ENCODE results near the gene GLYR1.

GLYR1 gene

DNA sequence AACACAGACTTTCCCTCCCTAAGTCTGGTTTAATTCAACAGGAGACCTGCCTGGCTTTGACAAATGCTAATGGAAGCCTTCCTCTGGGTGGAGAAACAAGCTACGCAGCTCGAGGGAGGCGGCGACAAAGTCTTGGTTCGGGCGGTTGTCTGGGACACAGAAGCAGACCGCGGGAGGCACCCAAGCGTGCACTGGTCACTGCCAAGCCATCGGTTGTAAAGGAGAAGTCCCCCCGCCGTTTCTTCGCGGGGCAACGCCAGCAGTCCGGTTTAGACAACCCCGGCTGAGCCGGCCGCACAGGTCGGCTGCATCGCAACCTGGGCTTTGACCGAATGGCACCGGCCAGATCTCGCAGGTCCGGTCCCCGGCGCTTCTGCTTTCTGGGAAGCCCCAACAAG lies 586 bp downstream of the GLYR1 start:
- DNase-seq = no peak

DNA sequence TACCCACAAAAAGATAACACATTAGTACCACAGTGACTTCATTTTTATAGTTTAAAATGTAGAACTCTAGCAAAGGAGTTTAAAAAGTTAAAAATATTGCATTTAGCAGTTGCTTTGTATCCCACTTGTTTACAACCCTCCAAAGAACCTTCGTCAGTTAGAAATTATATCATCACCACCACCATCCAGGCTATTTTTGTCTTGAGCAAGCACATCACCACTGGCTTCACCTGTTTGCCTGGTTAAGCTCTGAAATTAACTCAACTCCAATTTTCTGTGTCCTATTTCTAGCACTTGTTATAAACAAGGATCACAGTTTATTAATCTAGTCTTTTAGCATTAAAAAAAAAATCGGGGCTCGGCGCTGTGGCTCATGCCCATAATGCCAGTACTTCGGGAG lies 6.1 kb downstream of the GLYR1 start:
- DNase-seq = no peak

- no peak for DNase-seq
These were observed 7.1 kb downstream of the GLYR1 start for GRCh38 chr16:4839942-4840341.

DNA sequence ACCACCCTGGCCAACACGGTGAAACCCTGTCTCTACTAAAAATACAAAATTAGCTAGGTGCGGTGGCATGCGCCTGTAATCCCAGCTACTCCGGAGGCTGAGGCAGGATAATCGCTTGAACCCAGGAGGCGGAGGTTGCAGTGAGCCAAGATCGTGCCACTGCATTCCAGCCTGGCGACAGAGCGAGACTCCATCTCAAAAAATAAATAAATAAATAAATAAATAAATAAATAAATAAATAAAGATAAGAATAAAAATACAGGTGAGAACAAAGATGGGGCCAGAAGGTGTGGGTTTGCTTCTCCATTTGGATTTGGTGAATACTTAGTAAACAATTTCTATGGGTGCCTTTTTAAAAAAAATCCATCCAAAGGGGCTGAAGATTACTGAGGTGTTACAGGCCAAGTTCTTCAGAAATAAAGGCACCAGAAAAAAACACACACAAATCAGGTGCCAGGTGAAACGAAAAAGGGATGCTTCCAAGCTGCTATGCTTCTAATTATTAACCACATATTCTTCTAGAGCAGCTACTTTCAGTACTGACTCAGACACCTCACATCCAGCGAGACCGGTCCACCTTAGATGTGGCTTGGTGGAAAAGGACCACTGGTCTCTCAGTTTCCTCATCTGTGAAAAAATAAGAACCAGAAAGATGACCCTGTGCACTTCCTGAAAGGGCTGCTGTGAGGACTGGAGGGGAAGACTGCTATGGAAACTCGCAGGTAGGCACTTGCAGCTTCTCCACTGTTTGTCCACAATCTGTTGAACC lies 9.2 kb downstream of the GLYR1 start:
- DNase-seq = no peak

DNA sequence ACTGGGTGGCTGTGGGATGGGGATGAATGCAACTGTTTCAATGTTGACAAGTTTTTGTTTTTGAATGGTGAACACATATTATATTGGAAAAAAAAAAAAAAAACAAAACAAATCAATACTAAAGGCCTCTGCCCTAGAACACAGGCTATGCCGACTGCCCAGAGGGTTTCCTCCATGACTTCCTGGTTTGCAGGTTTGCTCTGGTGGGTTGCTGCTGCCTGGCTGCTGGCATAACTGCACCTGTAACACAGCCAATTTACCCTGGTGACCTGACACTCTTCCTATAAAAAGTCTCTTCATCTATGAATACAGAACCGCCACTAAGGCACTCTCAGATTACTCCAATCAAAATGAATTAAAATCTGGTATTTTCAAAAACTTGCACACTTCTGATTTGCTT lies 10.4 kb downstream of the GLYR1 start:
- DNase-seq = no peak

DNA sequence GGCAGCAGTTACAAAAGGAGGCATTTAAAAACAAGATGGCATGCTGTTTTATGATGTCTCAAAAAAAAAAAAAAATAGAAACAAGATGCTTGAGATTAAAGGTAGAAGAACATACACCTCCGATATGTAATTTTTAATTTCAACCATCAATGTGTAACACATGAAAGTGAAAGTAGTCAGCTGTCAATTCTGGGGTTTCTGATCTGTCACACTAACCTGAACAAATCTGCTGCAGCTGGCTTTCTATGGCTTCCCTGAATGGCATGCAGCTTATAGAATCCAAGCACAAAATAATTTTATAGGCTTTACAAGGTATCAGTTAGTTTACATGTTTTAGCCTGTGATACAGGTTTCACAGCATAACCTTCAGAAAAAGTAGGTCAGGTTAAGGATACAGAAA lies 13.5 kb downstream of the GLYR1 start:
- no peak for DNase-seq

- no peak for DNase-seq
These were observed 14.3 kb downstream of the GLYR1 start for GRCh38 chr16:4832698-4833343.

- DNase-seq = no peak
These were observed 15.5 kb downstream of the GLYR1 start for GRCh38 chr16:4831616-4832015.

GRCh38 chr16:4830408-4830807 lies 16.7 kb downstream of the GLYR1 start:
- no peak for DNase-seq

DNA sequence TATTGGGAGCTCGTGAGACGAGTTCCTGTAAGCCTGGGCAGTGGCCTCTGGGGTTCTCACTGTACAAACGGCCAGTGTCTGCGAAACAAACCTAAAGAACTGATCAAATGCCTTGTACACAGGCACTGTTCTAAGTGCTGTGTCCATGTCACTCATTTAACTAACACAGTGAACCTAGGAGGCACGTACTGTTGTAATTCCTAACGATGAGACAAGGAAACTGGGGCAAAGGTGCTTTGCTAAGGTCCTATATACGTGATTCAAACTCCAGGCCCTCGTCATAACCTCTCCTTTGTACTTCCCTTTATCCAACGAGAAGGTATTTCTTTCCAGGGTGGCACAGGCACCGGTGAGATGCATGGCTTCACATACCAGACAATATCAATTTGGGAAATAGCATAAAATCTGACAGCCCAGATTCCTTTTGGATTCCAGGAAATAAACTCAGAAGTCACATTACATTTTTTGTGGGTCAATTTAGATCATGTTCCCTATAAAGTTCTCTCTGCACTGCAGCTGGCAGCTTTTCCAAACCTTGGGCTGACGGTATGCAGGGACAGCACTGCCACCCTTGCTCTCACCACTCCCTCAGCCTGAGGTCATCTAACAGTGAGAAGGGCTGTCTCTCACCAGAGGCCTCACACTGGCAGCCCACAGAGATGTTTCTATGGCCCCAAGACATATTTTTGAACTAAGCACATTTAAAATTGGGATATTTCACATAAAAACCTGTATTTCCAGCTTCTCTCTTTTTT lies 18.3 kb downstream of the GLYR1 start:
- DNase-seq = no peak

DNA sequence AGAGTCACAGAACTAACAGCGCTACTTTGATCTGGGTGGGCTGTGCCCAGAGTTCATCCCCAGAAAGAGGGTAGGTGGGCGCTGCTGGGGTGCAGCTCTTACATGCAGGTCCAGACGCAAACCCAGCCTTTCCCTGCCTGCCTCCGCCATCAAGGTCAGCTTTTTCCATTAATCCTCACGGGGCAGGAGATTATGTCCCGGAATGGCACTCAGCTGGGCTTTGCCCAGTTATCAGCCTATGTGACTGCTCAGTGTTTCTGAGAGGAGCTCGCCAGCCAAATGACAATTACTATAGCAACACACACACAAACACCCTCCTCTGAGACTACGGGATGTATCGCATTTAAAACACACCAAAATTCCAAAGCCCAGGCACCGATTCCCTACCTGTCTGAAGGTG lies 20.1 kb downstream of the GLYR1 start:
- no peak for DNase-seq

GRCh38 chr16:4826526-4826925 lies 20.6 kb downstream of the GLYR1 start:
- DNase-seq = no peak

- DNase-seq = no peak
These were observed 21.9 kb downstream of the GLYR1 start for GRCh38 chr16:4825196-4825595.

DNA sequence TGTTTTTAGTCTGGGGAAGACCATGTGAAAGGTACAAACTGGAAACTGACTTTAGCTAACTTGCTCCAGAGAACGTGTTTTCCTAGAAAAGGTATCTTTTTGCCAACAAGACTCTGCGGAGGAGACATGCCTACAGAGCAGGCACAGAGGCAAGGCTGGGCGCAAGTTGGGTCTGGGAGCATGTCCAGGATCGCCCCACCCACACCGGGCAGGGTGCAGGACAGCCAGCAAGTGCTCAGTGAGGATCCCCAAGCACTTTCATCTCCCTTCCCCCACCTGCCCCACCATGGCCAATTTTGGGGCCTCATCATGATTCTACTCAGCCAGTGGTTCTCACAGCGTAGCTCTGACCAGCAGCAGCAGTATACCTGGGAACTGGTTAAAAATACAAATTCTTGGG lies 26.4 kb downstream of the GLYR1 start:
- DNase-seq = no peak

DNA sequence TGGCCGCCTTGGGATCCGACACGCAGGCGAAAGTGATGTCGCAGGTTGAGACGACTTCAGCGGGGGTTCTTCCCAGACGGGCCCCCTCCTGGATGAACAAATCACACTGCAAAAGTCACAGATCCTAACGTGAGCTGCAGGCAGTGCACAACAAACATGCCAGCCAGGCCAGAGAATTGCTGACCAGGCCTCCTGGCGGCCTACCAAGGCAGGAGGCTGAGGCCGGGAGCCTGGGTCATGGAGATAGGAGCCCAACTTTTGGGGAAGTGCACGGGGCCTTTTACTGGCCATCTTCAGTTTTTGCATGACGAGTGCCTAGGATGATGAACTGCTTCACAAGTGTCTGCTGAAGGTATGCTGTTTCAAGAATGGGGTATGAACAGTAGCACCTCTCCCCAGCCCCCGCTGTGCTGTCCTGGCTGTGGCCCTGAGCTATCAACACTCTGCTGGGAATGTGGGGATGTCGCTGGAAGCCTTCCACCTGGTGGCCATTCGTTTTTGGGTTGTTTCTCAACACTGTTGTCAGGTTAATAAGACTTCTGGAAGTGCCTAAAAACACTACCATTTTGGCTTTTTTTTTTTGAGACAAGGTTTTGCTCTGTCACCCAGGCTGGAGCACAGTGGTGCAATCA lies 32.4 kb downstream of the GLYR1 start:
- no peak for DNase-seq

- DNase-seq = no peak
These were observed 33.0 kb downstream of the GLYR1 start for GRCh38 chr16:4814046-4814445.

- DNase-seq = no peak
These were observed 33.7 kb downstream of the GLYR1 start for GRCh38 chr16:4813251-4814003.

GRCh38 chr16:4811773-4812172 lies 35.3 kb downstream of the GLYR1 start:
- no peak for DNase-seq

- no peak for DNase-seq
These were observed 35.8 kb downstream of the GLYR1 start for GRCh38 chr16:4811242-4811641.

DNA sequence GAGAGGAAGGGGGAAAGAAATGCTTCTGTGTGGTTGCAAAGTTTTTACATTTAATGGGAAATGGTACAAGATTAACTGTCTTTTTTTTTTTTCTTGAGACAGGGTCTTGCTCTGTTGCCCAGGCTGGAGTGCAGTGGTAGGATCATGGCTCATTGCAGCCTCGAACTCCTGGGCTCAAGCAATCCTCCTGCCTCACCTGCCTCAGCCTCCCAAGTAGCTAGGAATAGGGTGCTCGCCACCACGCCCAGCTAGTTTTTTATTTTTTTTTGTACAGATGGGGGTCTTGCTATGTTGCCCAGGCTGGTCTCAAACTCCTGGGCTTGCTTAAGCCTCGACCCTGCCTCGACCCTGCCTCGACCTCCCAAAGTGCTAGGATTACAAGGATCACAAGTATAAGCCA lies 40.8 kb downstream of the GLYR1 start:
- no peak for DNase-seq

GRCh38 chr16:4805231-4805630 lies 41.9 kb downstream of the GLYR1 start:
- DNase-seq = no peak

GRCh38 chr16:4803898-4804762 lies 43.0 kb downstream of the GLYR1 start:
- no peak for DNase-seq
